ENCODE data around the gene AMIGO1. TPM values are rescaled to one million over a fixed set of nuclear protein-coding genes. Genes with fewer than 3 reads are reported as not detected.

The AMIGO1 gene
- total and polyA plus RNA-seq, 2 of the 8 experiments (the other 6 are each of a cell fraction or from before 2014, with no cell fraction given): 1.5 to 2.7 TPM

GRCh38 chr1:109468061-109468460 lies 41.5 kb downstream of the AMIGO1 start (continued):
- TF ChIP-seq CHD7 (IDR thresholded peaks at IDR 0.05; ENCODE audit: insufficient replicate concordance, low read length) (no peak), YY1 (IDR thresholded peaks at IDR 0.05; ENCODE audit: low read depth, low read length) (no peak)
